ENCODE measurements around the gene TFCP2. TPM values are rescaled to one million over a fixed set of nuclear protein-coding genes. Genes with fewer than 3 reads are reported as not detected.

Gene TFCP2
- total and polyA plus RNA-seq, 2 of the 13 experiments (the other 11 are each of a cell fraction or from before 2014, with no cell fraction given) = 7.6 to 10.0 TPM

DNA sequence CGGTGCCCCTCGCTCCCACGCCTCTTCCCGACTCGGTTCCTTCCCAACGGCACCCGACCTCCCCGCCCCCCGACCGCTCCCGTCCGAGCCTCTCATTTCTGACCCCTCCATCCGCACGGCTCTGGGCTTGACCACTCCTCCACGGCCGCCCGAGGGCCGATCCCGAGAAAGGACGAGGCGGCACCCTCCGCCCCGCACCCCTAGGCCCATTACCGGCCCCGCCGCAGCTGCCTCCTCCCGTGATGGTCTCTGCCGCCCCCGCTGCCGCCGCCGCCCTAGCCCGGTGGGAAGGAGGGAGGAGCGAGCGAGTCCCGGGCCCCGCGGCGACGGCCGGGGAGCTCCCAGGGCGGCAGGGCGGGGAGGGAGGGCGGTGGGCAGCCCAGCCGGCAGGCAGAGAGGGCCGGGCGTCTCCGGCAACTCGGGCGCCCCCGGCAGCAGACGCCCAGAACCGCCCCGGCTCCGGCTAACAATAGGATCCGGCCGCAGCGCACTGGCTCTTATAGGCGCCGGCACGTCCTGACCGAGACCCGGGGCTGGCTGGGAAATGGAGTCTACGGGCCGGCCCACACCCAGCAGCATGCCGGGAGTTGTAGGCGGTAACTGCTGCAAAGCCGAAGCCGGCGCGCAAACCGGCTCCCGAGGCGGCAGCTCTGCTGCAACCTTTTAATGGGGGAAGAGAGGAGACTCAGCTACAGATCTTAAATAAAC is 89.7 kb downstream of the TFCP2 start, which contains the start of gene CSRNP2 (continued):
- TF ChIP-seq ZNF318 (CRISPR knock-in tag; IDR thresholded peaks at IDR 0.05) (no peak), ZNF552 (CRISPR knock-in tag; IDR thresholded peaks at IDR 0.05; ENCODE audit: borderline replicate concordance) (no peak), SP2 (CRISPR knock-in tag; IDR thresholded peaks at IDR 0.05) (peak; percentile 59; the same call in 1 of the 2 replicates), RARG (CRISPR knock-in tag; IDR thresholded peaks at IDR 0.05; ENCODE audit: low read depth) (0 out of 2 replicates have a peak, but pooled peaks have one; percentile 66), ZNF326 (CRISPR knock-in tag; IDR thresholded peaks at IDR 0.05; ENCODE audit: borderline replicate concordance) (no peak), TBL1XR1 (IDR thresholded peaks at IDR 0.05; ENCODE audit: borderline replicate concordance, low read length, partially characterized antibody) (peak; percentile 46), KMT2A (CRISPR knock-in tag; IDR thresholded peaks at IDR 0.05) (peak; percentile 62; the same call in 1 of the 2 replicates), ARID2 (CRISPR knock-in tag; IDR thresholded peaks at IDR 0.05; ENCODE audit: borderline replicate concordance) (no peak), MAZ (IDR thresholded peaks at IDR 0.05; ENCODE audit: borderline replicate concordance, low read depth, low read length) (peak; percentile 35; the same call in 1 of the 2 replicates), MAZ (CRISPR knock-in tag; IDR thresholded peaks at IDR 0.05; ENCODE audit: low read depth) (peak; percentile 93)
- TF ChIP-seq, protein P1, sequence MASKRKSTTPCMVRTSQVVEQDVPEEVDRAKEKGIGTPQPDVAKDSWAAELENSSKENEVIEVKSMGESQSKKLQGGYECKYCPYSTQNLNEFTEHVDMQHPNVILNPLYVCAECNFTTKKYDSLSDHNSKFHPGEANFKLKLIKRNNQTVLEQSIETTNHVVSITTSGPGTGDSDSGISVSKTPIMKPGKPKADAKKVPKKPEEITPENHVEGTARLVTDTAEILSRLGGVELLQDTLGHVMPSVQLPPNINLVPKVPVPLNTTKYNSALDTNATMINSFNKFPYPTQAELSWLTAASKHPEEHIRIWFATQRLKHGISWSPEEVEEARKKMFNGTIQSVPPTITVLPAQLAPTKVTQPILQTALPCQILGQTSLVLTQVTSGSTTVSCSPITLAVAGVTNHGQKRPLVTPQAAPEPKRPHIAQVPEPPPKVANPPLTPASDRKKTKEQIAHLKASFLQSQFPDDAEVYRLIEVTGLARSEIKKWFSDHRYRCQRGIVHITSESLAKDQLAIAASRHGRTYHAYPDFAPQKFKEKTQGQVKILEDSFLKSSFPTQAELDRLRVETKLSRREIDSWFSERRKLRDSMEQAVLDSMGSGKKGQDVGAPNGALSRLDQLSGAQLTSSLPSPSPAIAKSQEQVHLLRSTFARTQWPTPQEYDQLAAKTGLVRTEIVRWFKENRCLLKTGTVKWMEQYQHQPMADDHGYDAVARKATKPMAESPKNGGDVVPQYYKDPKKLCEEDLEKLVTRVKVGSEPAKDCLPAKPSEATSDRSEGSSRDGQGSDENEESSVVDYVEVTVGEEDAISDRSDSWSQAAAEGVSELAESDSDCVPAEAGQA (IDR thresholded peaks at IDR 0.05; ENCODE audit: low read depth) = no peak; the same call in 1 of the 2 replicates
- TF ChIP-seq, protein P1 (CRISPR knock-in tag; IDR thresholded peaks at IDR 0.05; ENCODE audit: borderline replicate concordance) = 0 out of 2 replicates have a peak, but pooled peaks have one; percentile 60
- TF ChIP-seq, protein P2, sequence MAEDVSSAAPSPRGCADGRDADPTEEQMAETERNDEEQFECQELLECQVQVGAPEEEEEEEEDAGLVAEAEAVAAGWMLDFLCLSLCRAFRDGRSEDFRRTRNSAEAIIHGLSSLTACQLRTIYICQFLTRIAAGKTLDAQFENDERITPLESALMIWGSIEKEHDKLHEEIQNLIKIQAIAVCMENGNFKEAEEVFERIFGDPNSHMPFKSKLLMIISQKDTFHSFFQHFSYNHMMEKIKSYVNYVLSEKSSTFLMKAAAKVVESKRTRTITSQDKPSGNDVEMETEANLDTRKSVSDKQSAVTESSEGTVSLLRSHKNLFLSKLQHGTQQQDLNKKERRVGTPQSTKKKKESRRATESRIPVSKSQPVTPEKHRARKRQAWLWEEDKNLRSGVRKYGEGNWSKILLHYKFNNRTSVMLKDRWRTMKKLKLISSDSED (CRISPR knock-in tag; IDR thresholded peaks at IDR 0.05) = no peak

Measured in HepG2 (cell line).